ENCODE data around the gene MYL12B.

MYL12B gene

DNA sequence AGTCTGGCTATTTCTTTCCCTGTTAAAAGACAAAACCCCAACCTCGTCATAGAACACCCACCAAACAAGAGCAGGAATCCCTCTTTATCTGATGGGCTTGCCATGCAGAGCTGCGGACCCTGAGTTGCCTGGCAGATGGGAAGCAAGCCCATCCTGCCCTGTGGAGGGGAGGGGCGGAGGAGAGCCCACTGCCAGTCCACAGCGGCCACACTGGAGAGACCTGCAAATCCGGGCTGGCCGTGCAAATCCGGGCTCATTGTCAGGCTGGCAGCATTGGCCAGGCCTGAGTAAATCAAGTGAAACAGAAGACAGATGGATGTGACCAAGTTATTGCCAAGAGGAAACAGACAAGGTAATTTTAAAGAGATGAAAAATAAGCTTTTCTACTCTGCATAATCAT, 22.0 kb downstream of the MYL12B start:
- peaks cover 0 to 4% (median 0%) of the 10 kb centered on the region in 3 donors for H3K36me3 ChIP-seq
- DNase-seq: no peak
- H3K4me1 ChIP-seq: no peaks in the 10 kb centered on the region
- no peak overlapping the region for H3K27ac ChIP-seq
- TF ChIP-seq, protein P1, sequence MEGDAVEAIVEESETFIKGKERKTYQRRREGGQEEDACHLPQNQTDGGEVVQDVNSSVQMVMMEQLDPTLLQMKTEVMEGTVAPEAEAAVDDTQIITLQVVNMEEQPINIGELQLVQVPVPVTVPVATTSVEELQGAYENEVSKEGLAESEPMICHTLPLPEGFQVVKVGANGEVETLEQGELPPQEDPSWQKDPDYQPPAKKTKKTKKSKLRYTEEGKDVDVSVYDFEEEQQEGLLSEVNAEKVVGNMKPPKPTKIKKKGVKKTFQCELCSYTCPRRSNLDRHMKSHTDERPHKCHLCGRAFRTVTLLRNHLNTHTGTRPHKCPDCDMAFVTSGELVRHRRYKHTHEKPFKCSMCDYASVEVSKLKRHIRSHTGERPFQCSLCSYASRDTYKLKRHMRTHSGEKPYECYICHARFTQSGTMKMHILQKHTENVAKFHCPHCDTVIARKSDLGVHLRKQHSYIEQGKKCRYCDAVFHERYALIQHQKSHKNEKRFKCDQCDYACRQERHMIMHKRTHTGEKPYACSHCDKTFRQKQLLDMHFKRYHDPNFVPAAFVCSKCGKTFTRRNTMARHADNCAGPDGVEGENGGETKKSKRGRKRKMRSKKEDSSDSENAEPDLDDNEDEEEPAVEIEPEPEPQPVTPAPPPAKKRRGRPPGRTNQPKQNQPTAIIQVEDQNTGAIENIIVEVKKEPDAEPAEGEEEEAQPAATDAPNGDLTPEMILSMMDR (IDR thresholded peaks at IDR 0.05): no peak
- intact Hi-C loops (cut with DNase I; ENCODE audit: low total_unique reads): loop anchor here (2.0 to 5.0 kb wide), 2 partner anchors 308 to 385 kb away; no protein-coding TSS in a partner anchor
- H3K27me3 ChIP-seq: no peaks in the 10 kb centered on the region
- H3K4me3 ChIP-seq: no peak overlapping the region
- no peaks in the 10 kb centered on the region for H3K9me3 ChIP-seq

DNA sequence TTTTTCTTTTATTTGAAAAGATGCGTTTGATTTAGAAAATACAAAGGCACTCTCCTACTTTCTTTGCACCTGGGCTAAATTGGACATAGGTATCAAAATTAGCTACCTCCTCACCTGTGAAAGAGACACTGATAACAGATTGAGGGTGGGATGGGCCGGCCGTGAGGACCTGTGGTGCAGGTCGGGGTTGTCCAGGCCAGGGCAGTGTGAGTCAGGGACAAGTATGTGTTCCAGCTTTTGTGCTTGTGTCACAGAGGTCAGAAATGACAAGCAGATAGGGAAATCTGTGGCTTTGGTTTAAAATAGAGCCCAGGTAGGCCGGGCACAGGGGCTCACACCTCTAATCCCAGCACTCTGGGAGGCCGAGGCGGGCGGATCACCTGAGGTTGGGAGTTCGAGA, 22.6 kb downstream of the MYL12B start:
- Histone ChIP-seq H3K27me3 (no peaks in the 10 kb centered on the region), H3K36me3 (no peaks in the 10 kb centered on the region), H3K9me3 (no peaks in the 10 kb centered on the region), H3K4me3 (no peak overlapping the region), H3K27ac (no peak overlapping the region), H3K4me1 (no peaks in the 10 kb centered on the region)
- DNase-seq: no peak
- intact Hi-C loops (cut with DNase I; ENCODE audit: low total_unique reads): loop anchor here (2.0 to 5.0 kb wide), 2 partner anchors 308 to 384 kb away; no protein-coding TSS in a partner anchor
- TF ChIP-seq, protein P1 (IDR thresholded peaks at IDR 0.05): no peak

DNA sequence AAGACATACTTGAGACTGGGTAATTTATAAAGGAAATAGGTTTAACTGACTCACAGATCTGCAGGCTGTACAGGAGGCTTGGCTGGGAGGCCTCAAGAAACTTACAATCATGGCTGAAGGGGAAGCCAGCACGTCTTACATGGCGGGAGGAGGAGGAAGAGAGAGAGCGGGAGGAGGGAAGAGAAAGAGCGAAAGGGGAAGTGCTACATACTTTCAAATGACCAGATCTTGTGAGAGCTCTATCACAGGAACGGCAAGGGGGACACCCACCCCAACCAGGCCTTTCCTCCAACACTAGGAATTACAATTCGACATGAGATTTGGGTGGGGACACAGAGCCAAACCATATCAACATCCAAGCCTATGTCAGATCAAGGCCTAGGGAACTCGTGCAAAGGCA, 24.2 kb downstream of the MYL12B start:
- Histone ChIP-seq H3K27ac (no peak overlapping the region), H3K4me3 (no peak overlapping the region), H3K27me3 (no peaks in the 10 kb centered on the region), H3K36me3 (no peaks in the 10 kb centered on the region), H3K9me3 (no peaks in the 10 kb centered on the region), H3K4me1 (no peaks in the 10 kb centered on the region)
- TF ChIP-seq, protein P1 (IDR thresholded peaks at IDR 0.05): no peak
- DNase-seq: no peak
- intact Hi-C loops (cut with DNase I; ENCODE audit: low total_unique reads): loop anchor here (5.0 kb wide), 1 partner anchor 171 kb away; no protein-coding TSS in a partner anchor

DNA sequence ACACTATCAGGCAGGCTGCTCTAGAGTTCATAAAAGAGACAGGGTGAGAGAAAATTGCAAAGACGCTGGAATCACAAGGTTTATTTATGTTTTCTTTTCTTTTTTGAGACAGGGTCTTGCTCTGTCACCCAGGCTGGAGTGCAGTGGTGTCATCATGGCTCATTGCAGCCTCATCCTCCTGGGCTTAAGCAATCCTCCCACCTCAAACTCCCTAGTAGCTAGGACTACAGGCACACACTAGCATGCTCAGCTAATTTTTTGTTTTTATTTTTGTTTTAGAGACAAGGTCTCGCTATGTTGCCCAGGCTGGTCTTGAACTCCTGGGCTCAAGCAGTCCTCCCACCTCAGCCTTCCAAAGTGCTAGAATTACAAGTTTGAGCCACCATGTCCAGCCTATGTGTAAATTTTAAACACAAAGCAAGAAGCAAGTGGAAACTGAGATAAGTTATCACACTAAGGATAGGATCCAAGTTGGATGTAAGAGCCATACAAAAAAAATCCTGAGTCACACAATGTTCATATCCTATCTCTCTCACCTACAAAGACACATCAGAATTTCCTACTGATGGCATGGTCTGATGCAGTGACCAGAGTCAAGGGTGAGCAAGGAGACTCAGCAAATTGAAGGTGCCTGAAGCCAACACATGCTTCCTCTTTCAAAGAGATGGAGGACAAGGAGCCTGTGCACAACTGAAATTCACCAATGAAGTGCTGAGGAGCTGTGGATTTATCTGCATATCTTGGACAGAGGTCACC, 31.4 kb downstream of the MYL12B start:
- H3K27me3 ChIP-seq: no peaks in the 10 kb centered on the region
- intact Hi-C loops (cut with DNase I; ENCODE audit: low total_unique reads): no loop called here
- no peaks in the 10 kb centered on the region for H3K36me3 ChIP-seq
- no peak for DNase-seq
- no peak overlapping the region for H3K4me3 ChIP-seq
- peaks cover 0 to 2% (median 0%) of the 10 kb centered on the region in 3 donors for H3K9me3 ChIP-seq
- peaks cover 0 to 11% (median 2%) of the 10 kb centered on the region in 4 donors for H3K4me1 ChIP-seq
- no peak overlapping the region for H3K27ac ChIP-seq
- TF ChIP-seq, protein P1 (IDR thresholded peaks at IDR 0.05): no peak

DNA sequence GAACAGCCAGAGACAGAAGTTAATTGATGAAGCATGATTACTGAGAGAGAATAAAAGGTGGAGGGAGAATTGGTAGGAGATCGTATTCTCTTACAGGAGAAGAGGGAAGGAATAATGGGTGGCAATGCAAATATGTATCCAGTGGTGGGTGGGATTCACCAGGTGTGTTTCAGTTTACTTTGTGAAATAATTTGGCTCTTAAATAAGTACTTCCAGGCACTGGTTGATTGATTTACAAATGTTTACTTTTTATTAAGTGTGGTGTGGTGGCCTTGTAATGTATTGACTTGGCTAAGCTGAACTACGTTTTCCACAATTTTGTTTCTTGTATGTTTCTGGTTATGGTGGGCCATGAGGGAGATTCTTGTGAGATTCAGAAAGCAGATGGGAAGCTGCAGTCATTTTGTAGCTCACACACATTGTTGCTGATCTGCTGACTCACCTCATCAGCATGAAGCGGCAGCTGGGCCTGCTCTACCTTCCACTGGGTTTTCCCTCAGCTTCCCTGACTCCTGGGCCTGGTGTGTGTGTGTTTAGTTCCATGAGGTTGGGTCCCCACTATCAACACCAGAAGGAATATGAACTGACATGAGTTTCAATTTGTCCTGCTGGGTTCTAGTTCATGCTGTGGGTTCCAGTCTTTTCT, 32.6 kb downstream of the MYL12B start:
- Histone ChIP-seq H3K9me3 (peaks cover 0 to 6% (median 0%) of the 10 kb centered on the region in 3 donors), H3K27ac (no peak overlapping the region), H3K27me3 (no peaks in the 10 kb centered on the region), H3K36me3 (no peaks in the 10 kb centered on the region), H3K4me3 (no peak overlapping the region), H3K4me1 (peaks cover 0 to 11% (median 2%) of the 10 kb centered on the region in 4 donors)
- DNase-seq: no peak
- TF ChIP-seq, protein P1 (IDR thresholded peaks at IDR 0.05): no peak
- intact Hi-C loops (cut with DNase I; ENCODE audit: low total_unique reads): no loop called here
